GM19193 (cell line): Measurements from ENCODE around the gene RUNX1.

ENCODE experiments used
- POLR2A ChIP-seq: IDR thresholded peaks from 4 replicates; pipeline ENCODE4 v1.6.1; 2011; ENCODE audit not compliant: insufficient read depth, insufficient read length; ENCODE audit errors: extremely low read depth

Gene RUNX1

GRCh38 chr21:35015435-35016024, 33.6 kb downstream of the RUNX1 start:
- no peak for TF ChIP-seq POLR2A

- no peak for TF ChIP-seq POLR2A
These were observed 34.6 kb downstream of the RUNX1 start for GRCh38 chr21:35014302-35015041.

GRCh38 chr21:35011681-35012080, 37.4 kb downstream of the RUNX1 start:
- TF ChIP-seq POLR2A, result no peak

- TF ChIP-seq POLR2A, result no peak
These were observed 38.7 kb downstream of the RUNX1 start for GRCh38 chr21:35010447-35010846.

- no peak for TF ChIP-seq POLR2A
These were observed 41.8 kb downstream of the RUNX1 start for GRCh38 chr21:35007348-35007747.

GRCh38 chr21:35006771-35007170, 42.3 kb downstream of the RUNX1 start:
- no peak for TF ChIP-seq POLR2A

GRCh38 chr21:35006248-35006647, 42.9 kb downstream of the RUNX1 start:
- TF ChIP-seq POLR2A, result no peak

GRCh38 chr21:35005560-35006224, 43.4 kb downstream of the RUNX1 start:
- no peak for TF ChIP-seq POLR2A

GRCh38 chr21:35005077-35005476, 44.0 kb downstream of the RUNX1 start:
- no peak for TF ChIP-seq POLR2A

- no peak for TF ChIP-seq POLR2A
These were observed 44.8 kb downstream of the RUNX1 start for GRCh38 chr21:35004314-35004713.

- no peak for TF ChIP-seq POLR2A
These were observed 46.0 kb downstream of the RUNX1 start for GRCh38 chr21:35002879-35003722.

- TF ChIP-seq POLR2A, result no peak
These were observed 49.6 kb downstream of the RUNX1 start for GRCh38 chr21:34999397-34999941.

GRCh38 chr21:34998176-34998575, 50.9 kb downstream of the RUNX1 start:
- TF ChIP-seq POLR2A, result no peak

GRCh38 chr21:34997294-34997693, 51.8 kb downstream of the RUNX1 start:
- no peak for TF ChIP-seq POLR2A
